GM15510 (cell line): ENCODE data around the gene MCTP2.

Experiments
- POLR2A ChIP-seq: IDR thresholded peaks from 3 replicates; pipeline ENCODE4 v1.6.1; 2011; ENCODE audit warnings: borderline replicate concordance; ENCODE audit not compliant: insufficient read length; ENCODE audit errors: extremely low read depth

Gene MCTP2, protein sequence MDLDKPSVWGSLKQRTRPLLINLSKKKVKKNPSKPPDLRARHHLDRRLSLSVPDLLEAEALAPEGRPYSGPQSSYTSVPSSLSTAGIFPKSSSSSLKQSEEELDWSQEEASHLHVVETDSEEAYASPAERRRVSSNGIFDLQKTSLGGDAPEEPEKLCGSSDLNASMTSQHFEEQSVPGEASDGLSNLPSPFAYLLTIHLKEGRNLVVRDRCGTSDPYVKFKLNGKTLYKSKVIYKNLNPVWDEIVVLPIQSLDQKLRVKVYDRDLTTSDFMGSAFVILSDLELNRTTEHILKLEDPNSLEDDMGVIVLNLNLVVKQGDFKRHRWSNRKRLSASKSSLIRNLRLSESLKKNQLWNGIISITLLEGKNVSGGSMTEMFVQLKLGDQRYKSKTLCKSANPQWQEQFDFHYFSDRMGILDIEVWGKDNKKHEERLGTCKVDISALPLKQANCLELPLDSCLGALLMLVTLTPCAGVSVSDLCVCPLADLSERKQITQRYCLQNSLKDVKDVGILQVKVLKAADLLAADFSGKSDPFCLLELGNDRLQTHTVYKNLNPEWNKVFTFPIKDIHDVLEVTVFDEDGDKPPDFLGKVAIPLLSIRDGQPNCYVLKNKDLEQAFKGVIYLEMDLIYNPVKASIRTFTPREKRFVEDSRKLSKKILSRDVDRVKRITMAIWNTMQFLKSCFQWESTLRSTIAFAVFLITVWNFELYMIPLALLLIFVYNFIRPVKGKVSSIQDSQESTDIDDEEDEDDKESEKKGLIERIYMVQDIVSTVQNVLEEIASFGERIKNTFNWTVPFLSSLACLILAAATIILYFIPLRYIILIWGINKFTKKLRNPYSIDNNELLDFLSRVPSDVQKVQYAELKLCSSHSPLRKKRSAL

DNA sequence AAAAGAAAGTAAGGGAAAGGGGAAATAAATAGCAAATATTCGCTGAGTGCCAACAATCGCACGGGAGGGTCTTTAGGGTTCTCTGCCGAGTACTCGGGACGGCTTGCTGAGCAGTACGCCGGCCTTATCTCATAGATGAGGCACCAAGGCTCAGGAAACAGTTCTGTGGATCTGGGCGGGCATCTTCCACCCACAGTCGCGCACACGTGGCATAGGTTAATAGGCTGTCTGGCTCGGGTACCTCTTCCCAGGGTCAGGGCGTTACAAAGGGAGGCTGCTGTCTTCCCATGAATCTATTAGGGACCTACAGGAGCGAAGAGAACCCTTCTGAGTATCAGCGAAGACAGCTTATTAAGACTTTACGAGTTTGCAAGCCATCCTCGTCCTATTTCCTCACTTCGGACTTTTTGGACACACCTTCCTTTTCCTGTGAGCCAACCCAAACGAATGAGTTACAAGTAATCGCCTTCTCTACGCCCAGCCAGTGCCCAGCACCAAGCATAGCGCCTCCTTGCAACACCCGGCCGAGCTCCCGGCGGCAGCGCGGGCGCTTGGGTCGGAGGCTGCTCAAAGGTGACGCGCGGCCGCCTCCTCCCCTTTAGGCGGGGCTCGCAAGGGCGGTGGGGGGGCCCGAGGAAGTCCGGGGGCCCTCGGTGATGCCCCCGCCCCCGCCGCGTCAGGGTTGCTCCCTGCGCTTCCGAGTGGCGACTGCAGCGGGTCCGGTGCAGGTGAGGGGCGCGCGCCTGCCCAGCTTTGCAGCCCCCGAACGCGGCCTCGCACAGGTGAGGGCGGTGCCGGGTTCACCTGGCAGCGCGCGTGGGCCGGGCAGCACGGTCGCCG lies at the start of gene MCTP2:
MCTP2 (plus strand) TSS at position 679 of the 840 bp plus-strand sequence. CDS start 66,705 bp downstream, outside the sequence.
- no peak for TF ChIP-seq POLR2A

- TF ChIP-seq POLR2A = no peak
Measured at GRCh38 chr15:94182883-94183282, 48.5 kb upstream of the MCTP2 start.

- no peak for TF ChIP-seq POLR2A
Measured at GRCh38 chr15:94185547-94186236, 45.7 kb upstream of the MCTP2 start.

DNA sequence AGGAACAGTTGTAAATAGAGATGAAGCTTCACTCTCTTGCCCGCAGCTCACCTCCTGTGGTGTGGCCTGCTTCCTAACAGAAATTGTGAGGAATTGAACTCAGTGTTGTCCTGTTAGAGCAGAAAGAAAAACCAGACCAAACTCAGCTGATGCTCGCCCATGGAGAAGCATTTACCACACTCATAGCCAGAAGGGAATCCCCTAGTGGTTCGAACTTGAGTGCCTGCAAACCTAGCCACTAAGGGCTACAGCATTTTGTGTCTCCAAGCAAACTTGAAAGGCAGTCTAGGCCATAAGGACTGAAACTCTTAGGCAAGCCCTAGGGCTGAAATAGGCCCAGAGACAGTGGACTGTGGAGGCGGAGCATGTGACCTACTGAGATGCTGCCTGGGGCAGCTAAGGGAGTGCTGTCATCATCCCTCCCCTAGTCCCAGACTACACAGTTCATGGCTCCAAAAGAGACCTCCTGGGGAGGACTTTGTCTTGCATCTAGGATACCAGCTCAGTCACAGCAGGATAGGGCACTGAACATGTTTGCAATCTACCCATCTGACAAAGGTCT lies 44.5 kb upstream of the MCTP2 start:
- no peak for TF ChIP-seq POLR2A

- TF ChIP-seq POLR2A = no peak
Measured at GRCh38 chr15:94193906-94194305, 37.5 kb upstream of the MCTP2 start.

DNA sequence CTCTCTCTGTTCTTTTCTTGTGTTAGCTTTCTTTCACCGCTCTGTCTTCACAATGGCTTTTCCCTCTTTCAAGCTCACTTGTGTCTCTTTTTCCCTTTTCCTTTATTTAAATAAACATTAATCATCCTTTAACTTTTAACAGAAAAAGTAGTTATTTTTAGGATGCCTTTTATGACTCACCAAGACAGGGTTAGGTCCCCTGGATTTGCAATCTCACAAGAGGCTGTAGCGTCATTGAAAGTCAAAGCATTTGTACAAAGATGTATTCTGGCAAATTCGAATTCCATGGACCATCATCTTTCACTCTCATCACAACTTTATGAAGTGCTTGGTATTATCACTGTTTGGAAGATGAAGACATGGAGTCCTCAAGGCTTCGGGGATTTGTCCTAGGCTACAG lies 34.8 kb upstream of the MCTP2 start:
- no peak for TF ChIP-seq POLR2A

DNA sequence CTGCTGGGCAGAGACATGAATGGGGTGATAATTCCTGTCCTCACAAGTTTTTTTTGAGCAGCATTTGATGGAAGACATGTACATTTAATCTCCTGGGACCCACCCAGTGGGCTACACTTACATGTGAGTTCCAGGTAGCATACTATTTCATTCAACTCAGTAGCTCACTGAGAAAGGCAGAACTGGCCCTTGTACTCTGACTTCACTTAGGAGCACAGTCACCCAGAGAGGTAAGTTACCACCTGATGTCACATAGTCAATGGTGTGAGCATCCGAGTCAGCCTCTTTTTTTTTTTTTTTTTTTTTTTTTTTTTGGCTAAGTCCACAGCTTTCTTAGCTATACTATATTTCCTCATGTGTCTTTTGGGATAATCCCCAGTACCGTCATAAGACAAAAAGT lies 32.7 kb upstream of the MCTP2 start:
- TF ChIP-seq POLR2A = no peak

- no peak for TF ChIP-seq POLR2A
Measured at GRCh38 chr15:94199725-94200124, 31.6 kb upstream of the MCTP2 start.

DNA sequence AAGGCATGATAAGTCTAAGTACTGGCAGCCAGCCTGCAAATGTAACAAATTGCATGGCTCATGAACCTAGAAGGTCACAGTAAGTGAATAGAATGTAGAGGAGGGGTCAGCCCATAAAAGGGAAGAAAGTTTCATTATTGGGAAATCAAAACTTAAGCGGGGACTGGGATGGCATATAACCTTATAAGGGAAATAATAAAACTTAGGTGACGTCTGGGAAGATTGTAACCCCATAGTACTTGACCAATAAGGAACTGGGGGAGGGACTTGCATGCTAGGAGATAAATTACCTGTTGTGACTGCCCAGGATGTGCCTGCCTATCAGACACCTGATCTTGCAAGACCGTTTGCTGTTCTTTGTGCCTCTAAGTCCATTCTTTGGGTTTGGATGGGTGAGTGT lies 28.1 kb upstream of the MCTP2 start:
- no peak for TF ChIP-seq POLR2A

DNA sequence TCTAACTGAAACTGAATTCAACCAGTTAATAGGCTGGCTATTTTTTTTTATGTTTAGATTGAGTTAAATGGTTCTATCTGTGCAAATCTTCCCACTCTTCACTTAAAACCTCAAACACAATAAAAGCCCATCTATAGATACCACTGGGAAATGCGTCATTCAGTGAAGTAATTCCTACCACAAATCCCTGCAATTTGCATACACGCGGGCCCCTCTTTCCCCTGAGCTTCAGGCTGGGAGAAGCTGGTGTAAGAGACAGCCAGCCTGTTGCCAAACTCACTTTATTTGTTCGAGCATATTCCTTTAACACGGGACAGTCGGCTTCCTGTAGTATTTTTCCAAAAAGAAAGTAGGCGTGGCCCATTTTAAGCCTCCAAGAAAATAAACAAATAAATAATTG lies 26.0 kb upstream of the MCTP2 start:
- TF ChIP-seq POLR2A = no peak

- no peak for TF ChIP-seq POLR2A
Measured at GRCh38 chr15:94206463-94207167, 24.7 kb upstream of the MCTP2 start.

DNA sequence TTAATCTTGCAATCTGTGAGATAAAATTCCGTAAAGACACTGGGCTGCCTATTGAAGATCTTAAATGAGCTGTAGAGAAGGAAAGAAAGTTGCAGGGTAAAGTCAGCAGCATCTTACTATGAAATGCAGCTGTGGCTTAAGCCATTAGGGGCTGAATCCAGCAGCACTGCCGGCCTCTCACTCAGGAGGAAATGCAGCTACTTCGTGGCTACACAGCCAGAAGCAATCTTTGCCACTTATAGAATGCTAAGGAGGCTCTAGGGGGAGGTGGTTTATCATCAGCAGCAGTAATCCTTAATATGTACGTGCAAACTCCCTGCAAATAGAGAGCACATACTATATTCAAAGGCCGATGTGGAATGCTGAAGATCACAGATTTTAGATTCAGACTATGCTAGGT lies 19.1 kb upstream of the MCTP2 start:
- no peak for TF ChIP-seq POLR2A

GRCh38 chr15:94225616-94226015 lies 5.7 kb upstream of the MCTP2 start:
- TF ChIP-seq POLR2A = no peak
